HL-60 (cell line): Measurements from ENCODE around the gene DAB2IP.

Source experiments
- GABPA ChIP-seq: IDR thresholded peaks from 2 replicates; pipeline ENCODE4 v1.6.1; 2012; ENCODE audit warnings: low read depth
- POLR2AphosphoS5 ChIP-seq: IDR thresholded peaks from 2 replicates; pipeline ENCODE4 v1.6.1; 2012; ENCODE audit warnings: low read depth
- SPI1 ChIP-seq: IDR thresholded peaks from 2 replicates; pipeline ENCODE4 v1.6.1; 2012; ENCODE audit warnings: low read depth, mild to moderate bottlenecking, borderline replicate concordance
- TF ChIP-seq, protein P1 (sequence below): IDR thresholded peaks from one replicate; pipeline ENCODE4 v1.5.1; 2011; ENCODE audit warnings: low read length, control low read depth, inconsistent platforms; ENCODE audit not compliant: insufficient read depth
- TF ChIP-seq, protein P2 (sequence below): IDR thresholded peaks from 2 replicates; pipeline ENCODE4 v1.6.1; 2012; ENCODE audit warnings: low read depth; ENCODE audit not compliant: insufficient replicate concordance

- TF ChIP-seq, protein P1, sequence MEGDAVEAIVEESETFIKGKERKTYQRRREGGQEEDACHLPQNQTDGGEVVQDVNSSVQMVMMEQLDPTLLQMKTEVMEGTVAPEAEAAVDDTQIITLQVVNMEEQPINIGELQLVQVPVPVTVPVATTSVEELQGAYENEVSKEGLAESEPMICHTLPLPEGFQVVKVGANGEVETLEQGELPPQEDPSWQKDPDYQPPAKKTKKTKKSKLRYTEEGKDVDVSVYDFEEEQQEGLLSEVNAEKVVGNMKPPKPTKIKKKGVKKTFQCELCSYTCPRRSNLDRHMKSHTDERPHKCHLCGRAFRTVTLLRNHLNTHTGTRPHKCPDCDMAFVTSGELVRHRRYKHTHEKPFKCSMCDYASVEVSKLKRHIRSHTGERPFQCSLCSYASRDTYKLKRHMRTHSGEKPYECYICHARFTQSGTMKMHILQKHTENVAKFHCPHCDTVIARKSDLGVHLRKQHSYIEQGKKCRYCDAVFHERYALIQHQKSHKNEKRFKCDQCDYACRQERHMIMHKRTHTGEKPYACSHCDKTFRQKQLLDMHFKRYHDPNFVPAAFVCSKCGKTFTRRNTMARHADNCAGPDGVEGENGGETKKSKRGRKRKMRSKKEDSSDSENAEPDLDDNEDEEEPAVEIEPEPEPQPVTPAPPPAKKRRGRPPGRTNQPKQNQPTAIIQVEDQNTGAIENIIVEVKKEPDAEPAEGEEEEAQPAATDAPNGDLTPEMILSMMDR: peak; percentile 25
- TF ChIP-seq, protein P2, sequence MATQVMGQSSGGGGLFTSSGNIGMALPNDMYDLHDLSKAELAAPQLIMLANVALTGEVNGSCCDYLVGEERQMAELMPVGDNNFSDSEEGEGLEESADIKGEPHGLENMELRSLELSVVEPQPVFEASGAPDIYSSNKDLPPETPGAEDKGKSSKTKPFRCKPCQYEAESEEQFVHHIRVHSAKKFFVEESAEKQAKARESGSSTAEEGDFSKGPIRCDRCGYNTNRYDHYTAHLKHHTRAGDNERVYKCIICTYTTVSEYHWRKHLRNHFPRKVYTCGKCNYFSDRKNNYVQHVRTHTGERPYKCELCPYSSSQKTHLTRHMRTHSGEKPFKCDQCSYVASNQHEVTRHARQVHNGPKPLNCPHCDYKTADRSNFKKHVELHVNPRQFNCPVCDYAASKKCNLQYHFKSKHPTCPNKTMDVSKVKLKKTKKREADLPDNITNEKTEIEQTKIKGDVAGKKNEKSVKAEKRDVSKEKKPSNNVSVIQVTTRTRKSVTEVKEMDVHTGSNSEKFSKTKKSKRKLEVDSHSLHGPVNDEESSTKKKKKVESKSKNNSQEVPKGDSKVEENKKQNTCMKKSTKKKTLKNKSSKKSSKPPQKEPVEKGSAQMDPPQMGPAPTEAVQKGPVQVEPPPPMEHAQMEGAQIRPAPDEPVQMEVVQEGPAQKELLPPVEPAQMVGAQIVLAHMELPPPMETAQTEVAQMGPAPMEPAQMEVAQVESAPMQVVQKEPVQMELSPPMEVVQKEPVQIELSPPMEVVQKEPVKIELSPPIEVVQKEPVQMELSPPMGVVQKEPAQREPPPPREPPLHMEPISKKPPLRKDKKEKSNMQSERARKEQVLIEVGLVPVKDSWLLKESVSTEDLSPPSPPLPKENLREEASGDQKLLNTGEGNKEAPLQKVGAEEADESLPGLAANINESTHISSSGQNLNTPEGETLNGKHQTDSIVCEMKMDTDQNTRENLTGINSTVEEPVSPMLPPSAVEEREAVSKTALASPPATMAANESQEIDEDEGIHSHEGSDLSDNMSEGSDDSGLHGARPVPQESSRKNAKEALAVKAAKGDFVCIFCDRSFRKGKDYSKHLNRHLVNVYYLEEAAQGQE: no peak
- no peak for TF ChIP-seq POLR2AphosphoS5
- no peak for TF ChIP-seq GABPA
- TF ChIP-seq SPI1: no peak
Measured at GRCh38 chr9:121744002-121744686, 92.7 kb downstream of the DAB2IP start.
